Liver (tissue), 9 donors: ENCODE results near the gene PIGO. TPM values are rescaled to one million over a fixed set of nuclear protein-coding genes. Genes with fewer than 3 reads are reported as not detected.
A peak's percentile ranks its signal among the peaks of the same experiment; 100 is the strongest.

Experiments
- DNase-seq: peaks from one replicate; pipeline ENCODE4 v3.0.0-alpha.2; 2017; ENCODE audit warnings: low spot score
- H3K27ac ChIP-seq, 2 donors: one replicate each; pipeline ENCODE4 v1.7.0; 2013; ENCODE audit warnings: inconsistent platforms in 2 of 2, low read length in 2 of 2, control low read depth in 1 of 2, low read depth in 1 of 2, mild to moderate bottlenecking in 1 of 2
- H3K27me3 ChIP-seq, 4 donors: one replicate each; pipeline versions ENCODE4 v1.6.1 to v1.7.0; 2013; ENCODE audit warnings: low read length in 3 of 4, inconsistent platforms in 1 of 4, mild to moderate bottlenecking in 1 of 4, moderate library complexity in 1 of 4; ENCODE audit not compliant: control insufficient read depth in 4 of 4, insufficient read depth in 4 of 4
- H3K36me3 ChIP-seq, 4 donors: one replicate each; pipeline versions ENCODE4 v1.6.1 to v1.7.0; 2013; ENCODE audit warnings: low read length in 3 of 4, mild to moderate bottlenecking in 3 of 4, low read depth in 1 of 4, moderate library complexity in 1 of 4; ENCODE audit not compliant: control insufficient read depth in 4 of 4, insufficient read depth in 3 of 4
- H3K4me1 ChIP-seq, 4 donors: one replicate each; pipeline versions ENCODE4 v1.6.1 to v1.7.0; 2013; ENCODE audit warnings: low read length in 3 of 4, mild to moderate bottlenecking in 3 of 4, moderate library complexity in 1 of 4; ENCODE audit not compliant: control insufficient read depth in 4 of 4, insufficient read depth in 4 of 4
- H3K4me3 ChIP-seq, 3 donors: one replicate each; pipeline versions ENCODE4 v1.6.1 to v1.7.0; 2013; ENCODE audit warnings: low read length in 3 of 3, control low read depth in 1 of 3, low read depth in 1 of 3, mild to moderate bottlenecking in 1 of 3
- H3K9ac ChIP-seq, 2 donors: one replicate each; pipeline ENCODE4 v1.7.0; 2013; ENCODE audit warnings: low read length in 2 of 2, mild to moderate bottlenecking in 2 of 2, moderate library complexity in 2 of 2, control low read depth in 1 of 2, low read depth in 1 of 2
- H3K9me3 ChIP-seq, 4 donors: one replicate each; pipeline versions ENCODE4 v1.6.1 to v1.7.0; 2013; ENCODE audit warnings: low read length in 3 of 4; ENCODE audit not compliant: control insufficient read depth in 4 of 4
- FOXA1 ChIP-seq: IDR thresholded peaks from 2 replicates; pipeline ENCODE4 v1.6.1; 2016; ENCODE audit warnings: antibody characterized with exemption
- GABPA ChIP-seq, 2 donors: IDR thresholded peaks in 1 of 2; conservative IDR thresholded peaks in 1 of 2; 2 replicates each; pipeline ENCODE4 v1.6.1; 2016; ENCODE audit warnings: antibody characterized with exemption in 2 of 2, mild to moderate bottlenecking in 1 of 2, moderate library complexity in 1 of 2
- HNF4A ChIP-seq, 2 donors: conservative IDR thresholded peaks; 2 replicates each; pipeline ENCODE4 v1.6.1; 2016; ENCODE audit warnings: antibody characterized with exemption in 2 of 2, mild to moderate bottlenecking in 2 of 2
- JUND ChIP-seq, 2 donors: IDR thresholded peaks; 2 replicates each; pipeline ENCODE4 v1.6.1; 2016; ENCODE audit warnings: antibody characterized with exemption in 2 of 2
- NR2F2 ChIP-seq: IDR thresholded peaks from 2 replicates; pipeline ENCODE4 v1.6.1; 2016; ENCODE audit warnings: antibody characterized with exemption
- RXRA ChIP-seq, 2 donors: IDR thresholded peaks; 2 replicates each; pipeline ENCODE4 v1.6.1; 2017 to 2018; ENCODE audit warnings: antibody characterized with exemption in 2 of 2, mild to moderate bottlenecking in 1 of 2
- SP1 ChIP-seq: IDR thresholded peaks from 2 replicates; pipeline ENCODE4 v1.6.1; 2018; ENCODE audit warnings: antibody characterized with exemption, mild to moderate bottlenecking
- TAF1 ChIP-seq: conservative IDR thresholded peaks from 2 replicates; pipeline ENCODE4 v1.6.1; 2016; ENCODE audit warnings: antibody characterized with exemption, mild to moderate bottlenecking
- YY1 ChIP-seq: IDR thresholded peaks from 2 replicates; pipeline ENCODE4 v1.6.1; 2016; ENCODE audit warnings: antibody characterized with exemption, mild to moderate bottlenecking
- WGBS: extraction: QIAGEN DNeasy Blood & Tissue Kit; methylation state at CpG from one replicate; pipeline ENCODE4 v1.1.7; 2013; 5-methylcytosine and 5-hydroxymethylcytosine counted together
- polyA plus RNA-seq, 2 donors: library from polyadenylated mRNA; stranded (reverse) in 1 of 2; unstranded in 1 of 2; fragments of 200-250 nt in 1 of 2; fragments of >200 nt in 1 of 2; fragmentation: Nextera tagmentation in 1 of 2; extraction: Ambion mirVana in 1 of 2; gene quantifications; one replicate each; pipeline versions ENCODE4 v1.2.1 to v1.2.3, GENCODE V29; 2013 to 2015
- total RNA-seq, 2 donors: library from RNA; depleted of rRNA; stranded (reverse); fragments of >200 nt; gene quantifications; one replicate each; pipeline ENCODE4 v1.2.3, GENCODE V29; 2014
- TF ChIP-seq, protein P1 (sequence below): IDR thresholded peaks from 2 replicates; pipeline ENCODE4 v1.6.1; 2016; ENCODE audit warnings: antibody characterized with exemption, mild to moderate bottlenecking
- TF ChIP-seq, protein P2 (sequence below): IDR thresholded peaks from 2 replicates; pipeline ENCODE4 v1.6.1; 2016; ENCODE audit warnings: antibody characterized with exemption
- TF ChIP-seq, protein P3 (sequence below): fragments of 150-350 bp; IDR thresholded peaks from 2 replicates; pipeline ENCODE4 v1.5.1; 2017; ENCODE audit warnings: improper control_type of control experiment, low read depth, low read length; ENCODE audit not compliant: missing input control
- donor health status: healthy.
- donor health status: healthy.
- donor health status: healthy.
- donor health status: healthy.
- donor health status: healthy.

Gene PIGO
- total and polyA plus RNA-seq, 4 donors: 10.5 to 16.0 (median 15.5) TPM

DNA sequence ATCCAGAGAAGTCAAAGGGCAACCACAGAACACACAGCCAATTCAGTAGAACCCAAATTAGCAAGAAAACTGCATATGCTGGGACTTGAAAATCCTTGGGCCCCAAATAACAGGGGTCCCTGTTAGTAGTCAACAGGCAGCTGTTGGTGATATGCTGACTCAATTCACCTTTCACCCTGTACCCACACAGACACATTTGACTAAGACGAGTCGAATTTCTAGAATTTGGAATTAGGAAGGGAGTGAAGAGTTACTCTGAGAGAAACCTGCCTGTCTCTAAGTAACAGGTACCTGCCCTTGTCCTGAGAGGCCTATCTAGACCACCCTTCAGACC is 23.1 kb downstream of the PIGO start:
- DNase-seq: no peak
- Histone ChIP-seq H3K27ac (no peak overlapping the region), H3K9ac (no peak overlapping the region), H3K9me3 (no peaks in the 10 kb centered on the region), H3K36me3 (peaks cover 0 to 5% (median 0%) of the 10 kb centered on the region in 4 donors), H3K27me3 (no peaks in the 10 kb centered on the region), H3K4me3 (no peak overlapping the region), H3K4me1 (peaks cover 9 to 31% (median 27%) of the 10 kb centered on the region in 4 donors)
- TF ChIP-seq FOXA1: no peak
- TF ChIP-seq YY1: no peak
- TF ChIP-seq HNF4A (conservative IDR thresholded peaks at IDR 0.05): no peak
- WGBS: 88% methylated on average over 2 of the region's 2 CpGs

DNA sequence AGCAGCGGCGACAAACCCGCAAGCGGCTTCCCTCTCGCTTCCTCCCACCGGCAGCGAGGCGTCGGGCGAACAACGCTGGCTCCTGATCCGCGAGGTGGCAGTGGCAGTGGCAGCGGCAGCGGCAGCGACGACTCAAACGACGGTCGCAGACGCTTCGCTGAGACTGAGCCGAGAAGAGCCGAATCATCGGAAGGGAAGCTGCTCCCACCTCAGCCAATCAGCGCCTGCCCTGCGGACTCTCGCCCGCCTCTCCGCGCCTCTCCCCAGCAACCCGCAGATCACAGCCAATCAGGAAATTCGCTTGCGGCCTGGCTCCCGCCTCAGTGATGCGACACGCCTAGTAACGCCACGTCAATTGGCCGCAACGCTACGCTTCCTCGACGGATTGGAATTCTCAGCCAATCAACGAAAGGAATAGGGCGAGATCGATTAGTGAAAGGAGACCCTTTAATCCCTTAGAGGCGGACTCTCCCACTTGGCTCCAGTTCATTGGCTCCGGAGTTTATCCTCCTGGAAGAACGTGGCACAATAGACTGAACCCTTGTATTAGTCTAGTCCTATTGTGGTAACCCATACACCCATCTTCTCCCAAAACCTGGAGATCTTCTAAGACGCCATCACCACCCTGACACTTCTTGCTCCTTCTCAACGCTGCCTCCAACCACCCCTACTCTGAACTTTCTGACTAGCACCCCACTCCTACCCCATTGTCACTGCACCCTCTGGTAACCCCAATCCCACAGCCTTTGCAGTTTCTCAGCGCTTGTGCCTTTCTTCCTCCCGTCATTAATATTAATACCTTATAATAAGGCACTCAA is 23.7 kb downstream of the PIGO start, which contains the start of gene VCP:
Gene VCP (minus strand): TSS at position 165 of the 818 bp plus-strand sequence. CDS start 272 bp downstream, outside the sequence.
- H3K36me3 ChIP-seq: peaks cover 3 to 9% (median 4%) of the 10 kb centered on the region in 4 donors
- no peak for TF ChIP-seq JUND (IDR thresholded peaks at IDR 0.05)
- TF ChIP-seq RXRA (IDR thresholded peaks at IDR 0.05): peak in 1 of 2 donors; percentile 9
- TF ChIP-seq NR2F2: no peak
- TF ChIP-seq FOXA1: no peak
- TF ChIP-seq HNF4A (conservative IDR thresholded peaks at IDR 0.05): peak; percentile 44 to 55
- TF ChIP-seq, protein P1, sequence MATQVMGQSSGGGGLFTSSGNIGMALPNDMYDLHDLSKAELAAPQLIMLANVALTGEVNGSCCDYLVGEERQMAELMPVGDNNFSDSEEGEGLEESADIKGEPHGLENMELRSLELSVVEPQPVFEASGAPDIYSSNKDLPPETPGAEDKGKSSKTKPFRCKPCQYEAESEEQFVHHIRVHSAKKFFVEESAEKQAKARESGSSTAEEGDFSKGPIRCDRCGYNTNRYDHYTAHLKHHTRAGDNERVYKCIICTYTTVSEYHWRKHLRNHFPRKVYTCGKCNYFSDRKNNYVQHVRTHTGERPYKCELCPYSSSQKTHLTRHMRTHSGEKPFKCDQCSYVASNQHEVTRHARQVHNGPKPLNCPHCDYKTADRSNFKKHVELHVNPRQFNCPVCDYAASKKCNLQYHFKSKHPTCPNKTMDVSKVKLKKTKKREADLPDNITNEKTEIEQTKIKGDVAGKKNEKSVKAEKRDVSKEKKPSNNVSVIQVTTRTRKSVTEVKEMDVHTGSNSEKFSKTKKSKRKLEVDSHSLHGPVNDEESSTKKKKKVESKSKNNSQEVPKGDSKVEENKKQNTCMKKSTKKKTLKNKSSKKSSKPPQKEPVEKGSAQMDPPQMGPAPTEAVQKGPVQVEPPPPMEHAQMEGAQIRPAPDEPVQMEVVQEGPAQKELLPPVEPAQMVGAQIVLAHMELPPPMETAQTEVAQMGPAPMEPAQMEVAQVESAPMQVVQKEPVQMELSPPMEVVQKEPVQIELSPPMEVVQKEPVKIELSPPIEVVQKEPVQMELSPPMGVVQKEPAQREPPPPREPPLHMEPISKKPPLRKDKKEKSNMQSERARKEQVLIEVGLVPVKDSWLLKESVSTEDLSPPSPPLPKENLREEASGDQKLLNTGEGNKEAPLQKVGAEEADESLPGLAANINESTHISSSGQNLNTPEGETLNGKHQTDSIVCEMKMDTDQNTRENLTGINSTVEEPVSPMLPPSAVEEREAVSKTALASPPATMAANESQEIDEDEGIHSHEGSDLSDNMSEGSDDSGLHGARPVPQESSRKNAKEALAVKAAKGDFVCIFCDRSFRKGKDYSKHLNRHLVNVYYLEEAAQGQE: peak; percentile 63
- TF ChIP-seq SP1: peak; percentile 95
- TF ChIP-seq TAF1: peak; percentile 69
- peak in 1 of 2 donors; percentile 49 for TF ChIP-seq GABPA (IDR thresholded peaks at IDR 0.05 in 1 of 2, conservative IDR thresholded peaks at IDR 0.05 in 1 of 2)
- TF ChIP-seq, protein P2, sequence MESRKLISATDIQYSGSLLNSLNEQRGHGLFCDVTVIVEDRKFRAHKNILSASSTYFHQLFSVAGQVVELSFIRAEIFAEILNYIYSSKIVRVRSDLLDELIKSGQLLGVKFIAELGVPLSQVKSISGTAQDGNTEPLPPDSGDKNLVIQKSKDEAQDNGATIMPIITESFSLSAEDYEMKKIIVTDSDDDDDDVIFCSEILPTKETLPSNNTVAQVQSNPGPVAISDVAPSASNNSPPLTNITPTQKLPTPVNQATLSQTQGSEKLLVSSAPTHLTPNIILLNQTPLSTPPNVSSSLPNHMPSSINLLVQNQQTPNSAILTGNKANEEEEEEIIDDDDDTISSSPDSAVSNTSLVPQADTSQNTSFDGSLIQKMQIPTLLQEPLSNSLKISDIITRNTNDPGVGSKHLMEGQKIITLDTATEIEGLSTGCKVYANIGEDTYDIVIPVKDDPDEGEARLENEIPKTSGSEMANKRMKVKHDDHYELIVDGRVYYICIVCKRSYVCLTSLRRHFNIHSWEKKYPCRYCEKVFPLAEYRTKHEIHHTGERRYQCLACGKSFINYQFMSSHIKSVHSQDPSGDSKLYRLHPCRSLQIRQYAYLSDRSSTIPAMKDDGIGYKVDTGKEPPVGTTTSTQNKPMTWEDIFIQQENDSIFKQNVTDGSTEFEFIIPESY: no peak
- TF ChIP-seq, protein P3, sequence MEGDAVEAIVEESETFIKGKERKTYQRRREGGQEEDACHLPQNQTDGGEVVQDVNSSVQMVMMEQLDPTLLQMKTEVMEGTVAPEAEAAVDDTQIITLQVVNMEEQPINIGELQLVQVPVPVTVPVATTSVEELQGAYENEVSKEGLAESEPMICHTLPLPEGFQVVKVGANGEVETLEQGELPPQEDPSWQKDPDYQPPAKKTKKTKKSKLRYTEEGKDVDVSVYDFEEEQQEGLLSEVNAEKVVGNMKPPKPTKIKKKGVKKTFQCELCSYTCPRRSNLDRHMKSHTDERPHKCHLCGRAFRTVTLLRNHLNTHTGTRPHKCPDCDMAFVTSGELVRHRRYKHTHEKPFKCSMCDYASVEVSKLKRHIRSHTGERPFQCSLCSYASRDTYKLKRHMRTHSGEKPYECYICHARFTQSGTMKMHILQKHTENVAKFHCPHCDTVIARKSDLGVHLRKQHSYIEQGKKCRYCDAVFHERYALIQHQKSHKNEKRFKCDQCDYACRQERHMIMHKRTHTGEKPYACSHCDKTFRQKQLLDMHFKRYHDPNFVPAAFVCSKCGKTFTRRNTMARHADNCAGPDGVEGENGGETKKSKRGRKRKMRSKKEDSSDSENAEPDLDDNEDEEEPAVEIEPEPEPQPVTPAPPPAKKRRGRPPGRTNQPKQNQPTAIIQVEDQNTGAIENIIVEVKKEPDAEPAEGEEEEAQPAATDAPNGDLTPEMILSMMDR: no peak
- TF ChIP-seq YY1: peak; percentile 51
- H3K9me3 ChIP-seq: no peaks in the 10 kb centered on the region
- peaks cover 9 to 31% (median 28%) of the 10 kb centered on the region in 4 donors for H3K4me1 ChIP-seq
- H3K27me3 ChIP-seq: no peaks in the 10 kb centered on the region
- peak within 1 kb of the TSS; percentile 98 to 100 for H3K27ac ChIP-seq
- peak; percentile 94 for DNase-seq
- WGBS: 5% methylated on average over 54 of the region's 54 CpGs
- H3K4me3 ChIP-seq: peak within 1 kb of the TSS; percentile 88 to 99 (median 93)
- H3K9ac ChIP-seq: peak within 1 kb of the TSS; percentile 93 to 97
